ENCODE results near the gene STK39.

DNA sequence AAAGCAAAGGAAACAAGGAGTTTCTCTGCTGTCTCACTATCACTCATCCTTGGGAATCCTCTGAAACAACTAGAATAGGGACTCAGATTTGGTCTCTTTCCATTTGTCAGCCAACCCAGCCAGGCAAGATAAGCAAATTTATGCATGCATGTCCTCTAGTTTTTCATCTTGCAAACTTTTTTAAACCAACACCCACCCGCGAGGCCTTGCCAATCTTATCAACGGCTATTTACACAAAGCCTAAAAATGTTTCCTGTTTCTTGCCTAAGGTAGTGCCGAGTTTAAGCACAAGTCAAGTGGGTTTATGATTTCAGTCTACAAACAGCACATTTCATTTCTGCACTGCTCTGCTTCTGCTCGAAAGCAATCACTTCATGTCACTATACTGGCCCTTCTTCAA, 240.9 kb downstream of the STK39 start:
- TF ChIP-seq POLR2A (IDR thresholded peaks at IDR 0.05): no peak
- TF ChIP-seq, protein P1, sequence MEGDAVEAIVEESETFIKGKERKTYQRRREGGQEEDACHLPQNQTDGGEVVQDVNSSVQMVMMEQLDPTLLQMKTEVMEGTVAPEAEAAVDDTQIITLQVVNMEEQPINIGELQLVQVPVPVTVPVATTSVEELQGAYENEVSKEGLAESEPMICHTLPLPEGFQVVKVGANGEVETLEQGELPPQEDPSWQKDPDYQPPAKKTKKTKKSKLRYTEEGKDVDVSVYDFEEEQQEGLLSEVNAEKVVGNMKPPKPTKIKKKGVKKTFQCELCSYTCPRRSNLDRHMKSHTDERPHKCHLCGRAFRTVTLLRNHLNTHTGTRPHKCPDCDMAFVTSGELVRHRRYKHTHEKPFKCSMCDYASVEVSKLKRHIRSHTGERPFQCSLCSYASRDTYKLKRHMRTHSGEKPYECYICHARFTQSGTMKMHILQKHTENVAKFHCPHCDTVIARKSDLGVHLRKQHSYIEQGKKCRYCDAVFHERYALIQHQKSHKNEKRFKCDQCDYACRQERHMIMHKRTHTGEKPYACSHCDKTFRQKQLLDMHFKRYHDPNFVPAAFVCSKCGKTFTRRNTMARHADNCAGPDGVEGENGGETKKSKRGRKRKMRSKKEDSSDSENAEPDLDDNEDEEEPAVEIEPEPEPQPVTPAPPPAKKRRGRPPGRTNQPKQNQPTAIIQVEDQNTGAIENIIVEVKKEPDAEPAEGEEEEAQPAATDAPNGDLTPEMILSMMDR (IDR thresholded peaks at IDR 0.05): no peak
